Measurements from ENCODE around the gene ABTB2. TPM values are rescaled to one million over a fixed set of nuclear protein-coding genes. Genes with fewer than 3 reads are reported as not detected.

ABTB2 gene
- total RNA-seq, 1 donor, result 2.3 TPM

GRCh38 chr11:34197256-34197655, 160.6 kb downstream of the ABTB2 start:
- H3K4me3 ChIP-seq (ENCODE audit: low read length), result no peak overlapping the region
- H3K27me3 ChIP-seq (ENCODE audit: insufficient read depth, low read length), result no peaks in the 10 kb centered on the region
- no peaks in the 10 kb centered on the region for H3K9me3 ChIP-seq (ENCODE audit: low read depth, low read length)
- no peaks in the 10 kb centered on the region for H3K4me1 ChIP-seq (ENCODE audit: insufficient read depth, low read length)

- H3K4me1 ChIP-seq (ENCODE audit: insufficient read depth, low read length), result no peaks in the 10 kb centered on the region
- H3K27me3 ChIP-seq (ENCODE audit: insufficient read depth, low read length), result no peaks in the 10 kb centered on the region
- no peak overlapping the region for H3K4me3 ChIP-seq (ENCODE audit: low read length)
- no peaks in the 10 kb centered on the region for H3K9me3 ChIP-seq (ENCODE audit: low read depth, low read length)
Observed at GRCh38 chr11:34194576-34195335, 163.1 kb downstream of the ABTB2 start.

GRCh38 chr11:34192481-34193401, 165.1 kb downstream of the ABTB2 start:
- no peaks in the 10 kb centered on the region for H3K4me1 ChIP-seq (ENCODE audit: insufficient read depth, low read length)
- H3K4me3 ChIP-seq (ENCODE audit: low read length), result no peak overlapping the region
- no peaks in the 10 kb centered on the region for H3K27me3 ChIP-seq (ENCODE audit: insufficient read depth, low read length)
- H3K9me3 ChIP-seq (ENCODE audit: low read depth, low read length), result no peaks in the 10 kb centered on the region

- Histone ChIP-seq H3K4me3 (ENCODE audit: low read length) (no peak overlapping the region), H3K4me1 (ENCODE audit: insufficient read depth, low read length) (no peaks in the 10 kb centered on the region), H3K27me3 (ENCODE audit: insufficient read depth, low read length) (no peaks in the 10 kb centered on the region), H3K9me3 (ENCODE audit: low read depth, low read length) (no peaks in the 10 kb centered on the region)
Observed at GRCh38 chr11:34191578-34191977, 166.2 kb downstream of the ABTB2 start.

- no peaks in the 10 kb centered on the region for H3K27me3 ChIP-seq (ENCODE audit: insufficient read depth, low read length)
- no peak overlapping the region for H3K4me3 ChIP-seq (ENCODE audit: low read length)
- no peaks in the 10 kb centered on the region for H3K4me1 ChIP-seq (ENCODE audit: insufficient read depth, low read length)
- no peaks in the 10 kb centered on the region for H3K9me3 ChIP-seq (ENCODE audit: low read depth, low read length)
Observed at GRCh38 chr11:34190192-34191139, 167.3 kb downstream of the ABTB2 start.

- H3K4me1 ChIP-seq (ENCODE audit: insufficient read depth, low read length), result no peaks in the 10 kb centered on the region
- no peak overlapping the region for H3K4me3 ChIP-seq (ENCODE audit: low read length)
- no peaks in the 10 kb centered on the region for H3K9me3 ChIP-seq (ENCODE audit: low read depth, low read length)
- no peaks in the 10 kb centered on the region for H3K27me3 ChIP-seq (ENCODE audit: insufficient read depth, low read length)
Observed at GRCh38 chr11:34189191-34189590, 168.6 kb downstream of the ABTB2 start.

GRCh38 chr11:34188181-34188580, 169.6 kb downstream of the ABTB2 start:
- no peaks in the 10 kb centered on the region for H3K9me3 ChIP-seq (ENCODE audit: low read depth, low read length)

GRCh38 chr11:34185926-34186841, 171.6 kb downstream of the ABTB2 start:
- peaks cover 2% of the 10 kb centered on the region for H3K4me1 ChIP-seq (ENCODE audit: insufficient read depth, low read length)
- H3K4me3 ChIP-seq (ENCODE audit: low read length), result no peak overlapping the region
- no peaks in the 10 kb centered on the region for H3K27me3 ChIP-seq (ENCODE audit: insufficient read depth, low read length)

More at GRCh38 chr11:34188181-34188580, 169.6 kb downstream of the ABTB2 start:
- Histone ChIP-seq H3K4me3 (ENCODE audit: low read length) (no peak overlapping the region), H3K4me1 (ENCODE audit: insufficient read depth, low read length) (no peaks in the 10 kb centered on the region), H3K27me3 (ENCODE audit: insufficient read depth, low read length) (no peaks in the 10 kb centered on the region)

GRCh38 chr11:34184505-34185015, 173.2 kb downstream of the ABTB2 start:
- Histone ChIP-seq H3K4me1 (ENCODE audit: insufficient read depth, low read length) (peaks cover 11% of the 10 kb centered on the region), H3K9me3 (ENCODE audit: low read depth, low read length) (no peaks in the 10 kb centered on the region), H3K4me3 (ENCODE audit: low read length) (no peak overlapping the region), H3K27me3 (ENCODE audit: insufficient read depth, low read length) (no peaks in the 10 kb centered on the region)

More at GRCh38 chr11:34185926-34186841, 171.6 kb downstream of the ABTB2 start:
- no peaks in the 10 kb centered on the region for H3K9me3 ChIP-seq (ENCODE audit: low read depth, low read length)

GRCh38 chr11:34183848-34184391, 173.9 kb downstream of the ABTB2 start:
- Histone ChIP-seq H3K4me1 (ENCODE audit: insufficient read depth, low read length) (peaks cover 11% of the 10 kb centered on the region), H3K9me3 (ENCODE audit: low read depth, low read length) (no peaks in the 10 kb centered on the region), H3K27me3 (ENCODE audit: insufficient read depth, low read length) (no peaks in the 10 kb centered on the region), H3K4me3 (ENCODE audit: low read length) (no peak overlapping the region)

GRCh38 chr11:34182921-34183685, 174.7 kb downstream of the ABTB2 start:
- Histone ChIP-seq H3K4me3 (ENCODE audit: low read length) (no peak overlapping the region), H3K27me3 (ENCODE audit: insufficient read depth, low read length) (no peaks in the 10 kb centered on the region), H3K9me3 (ENCODE audit: low read depth, low read length) (no peaks in the 10 kb centered on the region)

GRCh38 chr11:34182425-34182824, 175.4 kb downstream of the ABTB2 start:
- Histone ChIP-seq H3K4me3 (ENCODE audit: low read length) (no peak overlapping the region), H3K4me1 (ENCODE audit: insufficient read depth, low read length) (peaks cover 11% of the 10 kb centered on the region), H3K27me3 (ENCODE audit: insufficient read depth, low read length) (no peaks in the 10 kb centered on the region), H3K9me3 (ENCODE audit: low read depth, low read length) (no peaks in the 10 kb centered on the region)

More at GRCh38 chr11:34182921-34183685, 174.7 kb downstream of the ABTB2 start:
- peaks cover 11% of the 10 kb centered on the region for H3K4me1 ChIP-seq (ENCODE audit: insufficient read depth, low read length)
